ENCODE measurements around the gene MAST4. TPM values are rescaled to one million over a fixed set of nuclear protein-coding genes. Genes with fewer than 3 reads are reported as not detected.

The MAST4 gene
- total and polyA plus RNA-seq, 2 of the 13 experiments (the other 11 are each of a cell fraction or from before 2014, with no cell fraction given) = 3.4 to 3.7 TPM

GRCh38 chr5:67037171-67037570 is 441.0 kb downstream of the MAST4 start:
- Histone ChIP-seq H3K9me3 (ENCODE audit: low read length) (no peaks in the 10 kb centered on the region), H3K27me3 (ENCODE audit: control insufficient read depth in 1 of 2, insufficient read depth in 2 of 2, low read length in 2 of 2) (no peaks in the 10 kb centered on the region), H2AFZ (ENCODE audit: low read length) (no peak overlapping the region), H4K20me1 (ENCODE audit: insufficient read depth, low read length) (no peaks in the 10 kb centered on the region), H3K4me1 (ENCODE audit: insufficient read depth, low read length) (peaks cover 18% of the 10 kb centered on the region), H3K27ac (ENCODE audit: extremely low read length, insufficient read depth, low read length) (no peak overlapping the region), H3K4me3 (replicated peaks in 1 of 3; ENCODE audit: insufficient read depth in 1 of 3, low read depth in 2 of 3, low read length in 3 of 3) (no peak overlapping the region), H3K79me2 (ENCODE audit: insufficient read depth, low read length) (no peaks in the 10 kb centered on the region), H3K4me2 (ENCODE audit: low read depth, low read length) (no peak overlapping the region), H3K36me3 (replicated peaks in 1 of 2; ENCODE audit: control insufficient read depth in 1 of 2, insufficient read depth in 2 of 2, low read length in 2 of 2) (no peaks in the 10 kb centered on the region), H3K9ac (ENCODE audit: insufficient read depth, low read depth, low read length) (no peak overlapping the region)
- intact Hi-C loops (cut with micrococcal nuclease; ENCODE audit: unreplicated experiment) = no loop called here
- no TSS peak for BruUV-seq (replicated peaks)
- ATAC-seq = no peak
- TF ChIP-seq ZBTB34 (CRISPR knock-in tag; IDR thresholded peaks at IDR 0.05) (no peak), SP2 (CRISPR knock-in tag; IDR thresholded peaks at IDR 0.05) (no peak), ZNF644 (CRISPR knock-in tag; IDR thresholded peaks at IDR 0.05; ENCODE audit: low read depth) (no peak), ZFAT (CRISPR knock-in tag; conservative IDR thresholded peaks at IDR 0.05) (no peak), ZNF160 (CRISPR knock-in tag; IDR thresholded peaks at IDR 0.05) (no peak), BHLHE40 (IDR thresholded peaks at IDR 0.05; ENCODE audit: low read length) (no peak), ZNF691 (CRISPR knock-in tag; IDR thresholded peaks at IDR 0.05; ENCODE audit: borderline replicate concordance, low read depth) (no peak), DMAP1 (CRISPR knock-in tag; IDR thresholded peaks at IDR 0.05) (no peak), CSRNP1 (CRISPR knock-in tag; IDR thresholded peaks at IDR 0.05) (no peak), MTF1 (CRISPR knock-in tag; IDR thresholded peaks at IDR 0.05) (no peak), SOX13 (IDR thresholded peaks at IDR 0.05) (no peak), SOX13 (CRISPR knock-in tag; conservative IDR thresholded peaks at IDR 0.05 in 1 of 2, IDR thresholded peaks at IDR 0.05 in 1 of 2) (no peak), FOXC1 (CRISPR knock-in tag; IDR thresholded peaks at IDR 0.05; ENCODE audit: borderline replicate concordance) (no peak), ZNF740 (CRISPR knock-in tag; IDR thresholded peaks at IDR 0.05) (no peak), SAFB2 (CRISPR knock-in tag; IDR thresholded peaks at IDR 0.05; ENCODE audit: borderline replicate concordance, low read depth) (no peak), ZNF33A (CRISPR knock-in tag; IDR thresholded peaks at IDR 0.05; ENCODE audit: borderline replicate concordance) (no peak), ZNF800 (CRISPR knock-in tag; IDR thresholded peaks at IDR 0.05) (no peak), ZNF292 (CRISPR knock-in tag; IDR thresholded peaks at IDR 0.05; ENCODE audit: borderline replicate concordance, low read depth) (no peak), ZBTB21 (CRISPR knock-in tag; IDR thresholded peaks at IDR 0.05) (no peak)
- POLR2A ChIA-PET = no interaction called here
- in situ Hi-C loops (cut with HindIII; ENCODE audit: extremely low pct_ligation_motif_present, low pct_unique_long_range_greater_than_20kb) = no loop called here
- CTCF ChIA-PET (ENCODE audit: low intra/inter-chr PET ratio, low total read pairs) = no interaction called here
- no peak for DNase-seq (ENCODE audit: low spot score)
- FAIRE-seq = no peak
- 71% methylated on average over 1 of the region's 1 CpG for WGBS (ENCODE audit: low lambda C conversion rate)

Data from HepG2 (cell line).